Stomach (tissue), 9 donors: Measurements from ENCODE around the gene PSD2. TPM values are rescaled to one million over a fixed set of nuclear protein-coding genes. Genes with fewer than 3 reads are reported as not detected.

Experiments used
- DNase-seq, 2 donors: peaks; one replicate each; pipeline versions ENCODE4 v3.0.0 to v3.0.0-alpha.2; 2013 to 2019
- H3K27ac ChIP-seq, 5 donors: fragments of 200-600 bp in 4 of 5; sonication (generic) in 4 of 5; one replicate each; pipeline ENCODE4 v1.5.1; 2013 to 2019; ENCODE audit warnings: mild to moderate bottlenecking in 1 of 5, moderate library complexity in 1 of 5
- H3K27me3 ChIP-seq, 3 donors: fragments of 200-600 bp; sonication (generic); one replicate each; pipeline ENCODE4 v1.5.1; 2017 to 2019; ENCODE audit warnings: mixed run types in 1 of 3
- H3K36me3 ChIP-seq, 4 donors: fragments of 200-600 bp; sonication (generic); 1 replicate in 3 of 4; 2 replicates in 1 of 4; pipeline ENCODE4 v1.5.1; 2016 to 2019
- H3K4me1 ChIP-seq, 4 donors: fragments of 200-600 bp; sonication (generic); one replicate each; pipeline ENCODE4 v1.5.1; 2016 to 2019
- H3K4me3 ChIP-seq, 4 donors: fragments of 200-600 bp; sonication (generic) in 3 of 4; one replicate each; pipeline ENCODE4 v1.5.1; 2016 to 2019; ENCODE audit warnings: mild to moderate bottlenecking in 1 of 4
- H3K9me3 ChIP-seq, 4 donors: fragments of 200-600 bp; sonication (generic); one replicate each; pipeline ENCODE4 v1.5.1; 2016 to 2019
- CTCF ChIP-seq, 7 experiments: fragments of 450-650 bp in 4 of 7; fragments of 200-600 bp in 3 of 7; sonication (generic) in 3 of 7; IDR thresholded peaks; one replicate each; pipeline ENCODE4 v1.5.1; 2016 to 2019; ENCODE audit warnings: antibody characterized with exemption in 7 of 7, control low read depth in 2 of 7, mild to moderate bottlenecking in 1 of 7
- EP300 ChIP-seq: sonication (generic); formaldehyde crosslinking; IDR thresholded peaks from one replicate; pipeline ENCODE4 v1.6.1; 2017; ENCODE audit warnings: antibody characterized with exemption
- POLR2A ChIP-seq, 4 donors: fragments of 450-650 bp; IDR thresholded peaks; one replicate each; pipeline ENCODE4 v1.6.1; 2016; ENCODE audit warnings: antibody characterized with exemption in 4 of 4, control low read depth in 2 of 4, mild to moderate bottlenecking in 1 of 4, moderate library complexity in 1 of 4
- POLR2AphosphoS5 ChIP-seq, 3 donors: sonication (generic); formaldehyde crosslinking; IDR thresholded peaks; one replicate each; pipeline ENCODE4 v1.6.1; 2016; ENCODE audit warnings: antibody characterized with exemption in 3 of 3
- WGBS, 5 donors: extraction: QIAGEN DNeasy Blood & Tissue Kit in 3 of 5; methylation state at CpG; one replicate each; pipeline versions ENCODE4 v1.1.5 to v1.1.7; 2013 to 2018; 5-methylcytosine and 5-hydroxymethylcytosine counted together
- intact Hi-C: fragments of 100-400 bp; cut with DNase I; formaldehyde crosslinking; loops from one replicate; pipeline ENCODE4 v1.15.1; 2023; ENCODE audit warnings: low total_unique reads
- polyA plus RNA-seq, 3 donors: library from polyadenylated mRNA; stranded (reverse); fragments of 200-250 nt; gene quantifications; one replicate each; pipeline ENCODE4 v1.2.3, GENCODE V29; 2013
- total RNA-seq, 5 donors: library from RNA; depleted of rRNA; stranded (reverse); fragments of >200 nt; gene quantifications; one replicate each; pipeline versions ENCODE4 v1.1.0 to v1.2.3, GENCODE V29; 2014 to 2016
- donor health status: healthy with polysubstance abuse.
- donor health status: Bipolar disorder and iron deficiency.
- donor health status: healthy.

The PSD2 gene
- total and polyA plus RNA-seq, 8 donors: 0.05 to 0.73 TPM; not detected in 6

GRCh38 chr5:139810341-139811273 is 15.0 kb downstream of the PSD2 start:
- no peaks in the 10 kb centered on the region for H3K36me3 ChIP-seq
- H3K9me3 ChIP-seq: no peaks in the 10 kb centered on the region
- no peak for TF ChIP-seq CTCF (IDR thresholded peaks at IDR 0.05)
- no peak for TF ChIP-seq EP300
- TF ChIP-seq POLR2AphosphoS5 (IDR thresholded peaks at IDR 0.05): no peak
- no peak for TF ChIP-seq POLR2A (IDR thresholded peaks at IDR 0.05)
- DNase-seq: no peak
- peaks cover 0 to 38% (median 16%) of the 10 kb centered on the region in 3 donors for H3K27me3 ChIP-seq
- WGBS, 5 donors: 70 to 80% (median 77%) methylated on average over 8 of the region's 8 CpGs
- intact Hi-C loops: no loop called here
- H3K4me3 ChIP-seq: no peak overlapping the region
- no peaks in the 10 kb centered on the region for H3K4me1 ChIP-seq
- H3K27ac ChIP-seq: no peak overlapping the region

- TF ChIP-seq POLR2A (IDR thresholded peaks at IDR 0.05): no peak
- TF ChIP-seq POLR2AphosphoS5 (IDR thresholded peaks at IDR 0.05): no peak
- no peak for TF ChIP-seq EP300
- TF ChIP-seq CTCF (IDR thresholded peaks at IDR 0.05): no peak
- Histone ChIP-seq H3K27ac (no peak overlapping the region), H3K4me1 (no peaks in the 10 kb centered on the region), H3K9me3 (no peaks in the 10 kb centered on the region), H3K36me3 (no peaks in the 10 kb centered on the region), H3K27me3 (peaks cover 0 to 34% (median 16%) of the 10 kb centered on the region in 3 donors), H3K4me3 (no peak overlapping the region)
- intact Hi-C loops: no loop called here
- no peak for DNase-seq
- WGBS, 5 donors: 16 to 45% (median 28%) methylated on average over 2 of the region's 2 CpGs
Observed at GRCh38 chr5:139811274-139811607, 15.6 kb downstream of the PSD2 start.

GRCh38 chr5:139812323-139812722 is 16.7 kb downstream of the PSD2 start:
- H3K36me3 ChIP-seq: no peaks in the 10 kb centered on the region
- no peak overlapping the region for H3K4me3 ChIP-seq
- 66 to 80% (median 78%) methylated on average over 5 of the region's 5 CpGs for WGBS, 5 donors
- intact Hi-C loops: no loop called here
- peaks cover 0 to 37% (median 12%) of the 10 kb centered on the region in 3 donors for H3K27me3 ChIP-seq
- no peaks in the 10 kb centered on the region for H3K9me3 ChIP-seq
- no peak for DNase-seq
- H3K4me1 ChIP-seq: no peaks in the 10 kb centered on the region
- TF ChIP-seq EP300 (no peak), POLR2A (IDR thresholded peaks at IDR 0.05) (no peak), POLR2AphosphoS5 (IDR thresholded peaks at IDR 0.05) (no peak), CTCF (IDR thresholded peaks at IDR 0.05) (no peak)
- no peak overlapping the region for H3K27ac ChIP-seq

- H3K4me1 ChIP-seq: no peaks in the 10 kb centered on the region
- H3K27ac ChIP-seq: no peak overlapping the region
- no peak overlapping the region for H3K4me3 ChIP-seq
- H3K36me3 ChIP-seq: no peaks in the 10 kb centered on the region
- intact Hi-C loops: no loop called here
- H3K27me3 ChIP-seq: peaks cover 0 to 36% (median 11%) of the 10 kb centered on the region in 3 donors
- 84 to 92% (median 87%) methylated on average over 13 to 25 of the region's 25 CpGs for WGBS, 5 donors
- peaks cover 0 to 3% (median under 1%) of the 10 kb centered on the region in 4 donors for H3K9me3 ChIP-seq
- no peak for DNase-seq
- no peak for TF ChIP-seq POLR2A (IDR thresholded peaks at IDR 0.05)
Observed at GRCh38 chr5:139812836-139813805, 17.5 kb downstream of the PSD2 start.
